Eye (tissue), 1 donor: ENCODE data around the gene PARD3.

ENCODE experiments used
- DNase-seq: peaks from one replicate; pipeline ENCODE4 v3.0.0-alpha.2; 2015

Gene PARD3

GRCh38 chr10:34319197-34319846, 495.8 kb downstream of the PARD3 start:
- peak; percentile 81 for DNase-seq

- no peak for DNase-seq
These were observed 498.9 kb downstream of the PARD3 start for GRCh38 chr10:34316154-34316553.

DNA sequence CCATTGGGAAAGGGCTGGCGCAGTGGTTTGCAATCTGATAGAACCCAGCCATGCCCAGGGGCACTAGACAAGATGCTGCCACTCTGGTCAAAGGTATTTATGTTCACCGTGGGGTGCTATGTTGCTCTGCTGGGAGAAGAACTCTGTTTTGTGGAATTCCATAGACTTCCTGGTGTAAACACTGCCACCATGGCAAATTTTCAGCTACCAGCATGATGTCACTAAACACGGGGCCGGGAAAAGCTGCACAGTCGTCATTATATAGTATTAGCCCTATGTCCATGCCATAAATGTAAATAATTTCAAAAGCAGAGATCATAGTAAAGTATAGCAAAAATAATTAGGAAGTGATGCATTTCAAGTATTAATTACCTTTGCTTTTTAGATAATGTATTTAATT, 500.6 kb downstream of the PARD3 start:
- no peak for DNase-seq

DNA sequence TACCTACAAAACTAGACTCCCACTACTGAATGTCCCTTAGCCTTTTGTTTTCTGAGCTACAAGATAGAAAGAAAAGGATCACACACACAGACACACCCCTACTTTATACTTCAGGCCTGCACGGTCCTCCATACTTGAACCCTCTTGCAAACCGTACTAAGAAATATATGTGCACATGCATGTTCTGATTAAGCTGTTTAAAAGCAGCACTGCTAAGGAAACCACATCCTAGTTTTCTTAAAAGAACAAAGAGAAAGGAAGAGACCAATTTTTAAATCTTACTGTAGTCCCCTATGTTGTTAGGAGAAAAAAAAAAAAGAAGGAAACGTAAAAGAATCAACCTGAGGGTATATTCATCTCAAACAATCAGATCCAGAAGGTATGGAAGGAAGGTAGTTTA, 501.2 kb downstream of the PARD3 start:
- no peak for DNase-seq

- DNase-seq, result no peak
These were observed 501.7 kb downstream of the PARD3 start for GRCh38 chr10:34313353-34313752.

DNA sequence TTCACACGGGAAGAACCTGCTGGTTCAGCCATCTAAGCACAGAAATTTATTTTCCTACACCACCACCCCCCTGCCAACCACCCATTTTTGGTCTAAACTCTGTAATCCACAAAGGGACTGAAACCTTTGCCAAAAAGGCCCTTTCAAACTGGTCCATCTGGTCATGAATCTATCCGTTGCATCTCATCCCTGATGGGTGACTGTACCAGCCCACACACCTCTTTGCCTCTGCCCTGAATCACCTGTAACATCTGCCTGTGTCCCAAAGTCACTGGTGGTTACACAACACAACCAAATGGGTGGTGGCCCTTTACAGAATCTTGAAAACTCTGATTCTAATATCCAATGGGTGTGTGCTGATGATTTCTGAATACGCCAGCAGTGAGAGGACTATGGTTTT, 503.4 kb downstream of the PARD3 start:
- DNase-seq, result no peak

- DNase-seq, result no peak
These were observed 504.9 kb downstream of the PARD3 start for GRCh38 chr10:34310234-34310633.

- DNase-seq, result peak; percentile 30
These were observed 509.9 kb downstream of the PARD3 start for GRCh38 chr10:34305189-34305588.

DNA sequence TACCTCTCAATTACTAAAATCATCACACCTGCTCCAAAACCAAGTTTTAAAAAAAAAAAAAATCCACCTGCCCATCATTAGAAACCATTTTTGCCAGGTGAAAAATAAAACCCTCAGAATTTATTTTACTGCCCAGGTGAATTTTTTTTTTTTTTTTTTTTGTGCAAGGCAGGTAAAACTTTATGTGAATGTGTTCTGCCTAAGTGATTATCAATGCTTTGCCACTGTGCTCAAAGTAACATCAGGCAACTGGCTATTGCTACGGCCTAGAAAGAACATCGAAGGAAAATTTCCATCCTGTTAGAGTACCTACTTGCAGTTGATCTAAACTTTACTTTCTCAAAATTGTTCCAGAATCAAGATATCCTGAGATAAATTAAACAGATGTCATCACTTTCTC, 512.1 kb downstream of the PARD3 start:
- DNase-seq, result no peak

- DNase-seq, result peak; percentile 49
These were observed 515.9 kb downstream of the PARD3 start for GRCh38 chr10:34299105-34299611.

DNA sequence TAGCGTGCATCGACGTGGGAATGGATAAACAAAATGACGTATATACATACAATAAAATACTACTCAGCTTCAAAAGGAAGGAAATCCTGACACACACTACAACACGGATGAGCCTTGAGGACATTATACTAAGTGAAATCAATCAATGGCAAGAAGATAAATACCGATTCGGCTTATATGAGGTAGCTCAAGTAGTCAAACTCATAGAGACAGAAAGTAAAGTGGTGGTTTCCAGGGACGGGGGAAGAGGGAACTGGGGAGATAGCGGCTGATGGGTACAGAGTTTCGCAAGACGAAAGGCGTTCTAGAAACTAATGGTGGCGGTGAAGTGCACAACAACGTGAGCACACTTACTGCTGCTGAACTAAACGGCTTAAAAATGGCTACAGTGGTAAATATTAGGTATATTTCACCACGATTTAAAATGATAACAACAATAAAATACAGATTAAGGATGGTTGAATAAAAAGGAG, 516.7 kb downstream of the PARD3 start:
- no peak for DNase-seq

GRCh38 chr10:34297541-34298345, 517.4 kb downstream of the PARD3 start:
- no peak for DNase-seq

GRCh38 chr10:34295142-34295548, 520.0 kb downstream of the PARD3 start:
- no peak for DNase-seq

- DNase-seq, result no peak
These were observed 521.0 kb downstream of the PARD3 start for GRCh38 chr10:34294137-34294536.

DNA sequence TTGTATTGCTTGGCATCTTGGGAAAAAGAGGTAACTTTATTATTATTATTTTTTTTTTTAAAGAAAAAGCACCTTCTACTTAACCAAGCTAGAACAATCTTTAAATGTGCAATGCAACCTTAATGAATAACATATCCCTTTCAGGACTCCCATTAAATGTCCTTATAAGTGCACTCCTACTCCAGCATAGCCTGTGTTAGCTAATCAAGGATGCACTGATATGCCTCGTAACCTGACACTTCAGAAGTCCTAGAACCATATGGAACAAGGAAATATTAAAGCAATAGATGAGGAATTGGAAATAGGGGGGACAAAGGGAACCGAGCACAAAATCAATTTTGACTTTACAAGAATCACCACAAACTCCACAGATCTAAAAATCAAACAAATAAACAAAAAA, 522.4 kb downstream of the PARD3 start:
- DNase-seq, result no peak

- no peak for DNase-seq
These were observed 522.9 kb downstream of the PARD3 start for GRCh38 chr10:34292194-34292565.

DNA sequence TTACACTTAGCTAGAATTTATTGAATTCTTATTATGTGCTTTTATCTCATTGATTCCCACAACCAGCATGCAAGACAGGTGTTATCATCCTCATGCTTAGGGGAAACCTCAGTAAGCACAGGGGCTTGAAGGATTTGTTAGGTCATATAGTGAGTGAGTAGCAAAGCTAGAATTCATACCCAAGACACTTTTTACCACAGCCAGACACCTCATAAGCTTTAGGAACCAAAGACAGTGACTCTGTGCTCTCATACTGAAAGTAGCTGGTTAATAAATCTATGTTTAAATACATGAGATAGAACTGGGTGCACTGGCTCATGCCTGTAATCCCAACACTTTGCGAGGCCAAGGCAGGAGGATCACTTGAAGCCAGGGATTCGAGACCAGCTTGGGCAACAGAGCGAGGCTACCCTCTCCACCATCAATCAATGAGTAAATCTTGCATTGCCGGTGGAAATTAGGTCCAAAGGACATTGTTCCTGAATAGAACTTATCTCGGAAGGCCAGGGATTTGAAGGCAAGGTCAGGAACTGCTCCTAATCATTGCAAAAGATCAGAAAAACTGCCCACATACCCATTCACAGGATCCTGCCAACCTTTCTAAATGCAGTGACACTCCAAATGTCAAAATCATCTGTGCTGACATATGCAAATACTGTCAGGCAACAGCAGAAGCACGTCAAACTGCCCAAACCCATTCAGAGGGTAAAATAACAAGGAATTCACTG, 523.5 kb downstream of the PARD3 start:
- no peak for DNase-seq

- DNase-seq, result no peak
These were observed 524.5 kb downstream of the PARD3 start for GRCh38 chr10:34290412-34291081.

- DNase-seq, result no peak
These were observed 526.5 kb downstream of the PARD3 start for GRCh38 chr10:34288634-34289033.

DNA sequence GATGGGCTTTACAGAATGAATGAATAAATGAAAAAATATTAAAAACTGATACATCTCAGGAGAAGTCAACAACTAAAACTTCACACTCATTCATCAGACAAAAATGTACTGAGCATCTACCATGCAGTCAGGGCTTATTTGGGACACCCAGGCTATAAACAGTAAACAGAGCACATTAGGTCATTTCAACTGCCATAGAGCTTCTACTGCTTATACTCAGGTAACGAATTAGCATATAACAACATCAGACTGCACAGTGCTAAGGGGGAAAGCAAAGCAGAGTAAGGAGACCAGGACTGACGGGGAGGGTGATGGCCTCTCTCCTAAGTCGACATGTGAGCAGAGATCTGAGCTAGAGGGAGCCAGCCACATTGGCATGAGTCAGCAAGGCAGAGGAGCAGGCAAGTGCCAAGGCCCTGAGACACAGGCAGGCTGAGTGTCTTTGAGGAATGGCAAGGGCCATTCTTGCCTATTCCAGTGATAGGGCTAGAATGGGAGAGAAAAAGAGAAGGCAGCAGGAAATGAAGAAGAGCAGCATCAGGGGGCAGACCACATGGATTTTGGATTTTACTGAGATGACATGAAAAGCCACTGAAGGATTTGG, 528.9 kb downstream of the PARD3 start:
- DNase-seq, result no peak

DNA sequence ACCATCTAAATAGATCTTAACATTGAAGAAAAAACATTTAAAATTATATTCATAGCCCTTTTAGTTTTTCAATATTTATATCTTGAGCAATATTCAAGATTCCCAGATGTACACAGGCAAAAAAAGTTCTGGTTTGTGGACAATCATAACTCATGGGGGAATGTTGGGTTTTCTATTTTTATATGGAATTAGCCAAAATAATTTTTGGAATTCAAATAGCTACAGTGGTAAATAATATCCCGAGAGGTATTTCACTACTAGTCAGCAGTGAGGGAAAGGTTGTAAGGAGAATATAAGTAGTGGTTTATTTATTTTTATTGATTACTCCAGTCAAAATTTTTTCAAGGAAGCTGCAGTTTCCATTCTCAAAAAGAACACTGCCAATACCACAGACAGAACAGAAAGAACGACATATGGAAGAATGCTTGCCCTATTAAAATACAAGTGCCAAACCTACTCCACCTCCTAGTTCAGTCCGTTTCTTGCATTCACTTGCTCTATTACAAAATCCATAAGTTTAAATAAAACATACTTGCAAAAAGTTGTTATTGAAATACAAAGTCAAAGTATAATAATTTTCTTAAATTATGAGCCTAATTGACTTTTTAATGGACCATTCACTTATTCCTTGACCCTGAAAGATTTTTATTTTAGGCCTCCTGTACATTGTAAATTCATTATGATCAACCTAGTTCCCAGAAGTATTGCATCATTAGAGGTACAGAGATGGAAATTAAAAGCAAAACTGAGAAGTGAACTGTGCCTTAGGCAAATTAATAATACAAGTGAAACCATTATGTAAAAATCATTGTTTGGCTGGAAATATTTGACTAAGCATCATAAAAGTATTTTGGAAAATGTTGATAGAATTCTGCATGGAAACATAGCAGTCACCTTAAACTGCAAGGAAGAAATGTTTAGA, 533.2 kb downstream of the PARD3 start:
- no peak for DNase-seq
